SJCRH30 (cell line): ENCODE measurements around the gene ATRAID. TPM values are rescaled to one million over a fixed set of nuclear protein-coding genes. Genes with fewer than 3 reads are reported as not detected.
"Not testable (repeated sequence)": the region's sequence is repeated elsewhere in the genome, so short reads cannot be mapped to it uniquely, and the experiment has no call there.

Experiments
- DNase-seq, 2 experiments: peaks; one replicate each; pipeline ENCODE4 v3.0.0-alpha.2; 2015 to 2020
- H3K27ac ChIP-seq: fragments of 250-450 bp; sonication (Bioruptor Pico); 2 replicates; pipeline ENCODE4 v1.5.1; 2020; ENCODE audit warnings: mild to moderate bottlenecking, moderate library complexity
- H3K27me3 ChIP-seq: fragments of 250-450 bp; sonication (Bioruptor Pico); 2 replicates; pipeline ENCODE4 v1.5.1; 2020; ENCODE audit warnings: mild to moderate bottlenecking, moderate library complexity
- H3K36me3 ChIP-seq: fragments of 250-450 bp; sonication (Bioruptor Pico); 2 replicates; pipeline ENCODE4 v1.5.1; 2020; ENCODE audit warnings: mild to moderate bottlenecking, moderate library complexity
- H3K4me1 ChIP-seq: fragments of 250-450 bp; sonication (Bioruptor Pico); 2 replicates; pipeline ENCODE4 v1.5.1; 2020; ENCODE audit warnings: mild to moderate bottlenecking, moderate library complexity
- H3K4me3 ChIP-seq: fragments of 250-450 bp; sonication (Bioruptor Pico); 2 replicates; pipeline ENCODE4 v1.5.1; 2020; ENCODE audit warnings: mild to moderate bottlenecking, moderate library complexity
- H3K9me3 ChIP-seq: fragments of 250-450 bp; sonication (Bioruptor Pico); replicated peaks from 2 replicates; pipeline ENCODE4 v1.5.1; 2020; ENCODE audit warnings: mild to moderate bottlenecking, moderate library complexity
- total RNA-seq: library from RNA; depleted of rRNA; stranded (reverse); fragments of >200 nt; shearing (Covaris generic); gene quantifications from 2 replicates; pipeline ENCODE4 v1.2.3, GENCODE V29; 2014; rRNA removed

The ATRAID gene, protein sequence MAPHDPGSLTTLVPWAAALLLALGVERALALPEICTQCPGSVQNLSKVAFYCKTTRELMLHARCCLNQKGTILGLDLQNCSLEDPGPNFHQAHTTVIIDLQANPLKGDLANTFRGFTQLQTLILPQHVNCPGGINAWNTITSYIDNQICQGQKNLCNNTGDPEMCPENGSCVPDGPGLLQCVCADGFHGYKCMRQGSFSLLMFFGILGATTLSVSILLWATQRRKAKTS
- 172 and 182 TPM in 2 replicates for total RNA-seq

DNA sequence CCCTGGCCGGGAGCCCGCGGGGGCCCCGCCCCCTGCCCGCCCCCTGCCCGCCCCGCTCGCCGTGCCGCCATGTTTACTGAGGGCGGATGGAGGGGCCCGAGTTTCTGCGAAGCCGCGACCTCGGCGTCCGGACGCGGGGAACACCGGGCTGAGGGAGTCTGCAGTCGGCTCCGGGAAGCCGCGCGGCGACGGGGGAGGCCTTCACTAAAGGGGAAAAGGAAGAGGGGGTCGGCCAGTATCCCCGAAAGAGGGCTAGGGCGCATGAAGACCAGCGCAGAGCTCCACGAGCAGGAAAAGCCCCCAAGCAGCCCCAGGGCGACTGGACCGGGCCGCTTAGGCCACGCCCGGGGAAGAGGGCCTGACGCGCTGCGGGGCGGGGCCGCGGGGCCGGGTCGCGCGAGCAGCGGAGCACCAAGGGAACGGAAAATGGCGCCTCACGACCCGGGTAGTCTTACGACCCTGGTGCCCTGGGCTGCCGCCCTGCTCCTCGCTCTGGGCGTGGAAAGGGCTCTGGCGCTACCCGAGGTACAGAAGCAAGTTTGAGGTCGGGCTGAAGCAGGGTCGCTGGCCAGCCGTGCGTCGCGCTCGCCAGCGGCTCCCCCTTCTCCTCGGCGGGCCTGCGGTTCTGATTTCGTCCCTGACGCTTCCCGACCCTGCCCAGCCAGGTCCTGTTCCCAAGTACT, at the start of gene ATRAID, which contains the start of gene SLC5A6:
Gene ATRAID (plus strand): TSS at position 99 of the 683 bp plus-strand sequence. CDS start 328 bp downstream, at position 427.
Gene SLC5A6 (minus strand): TSS at position 326 of the 683 bp plus-strand sequence. CDS start 4,618 bp downstream, outside the sequence.
- H3K27ac ChIP-seq, result peak within 1 kb of the TSS; percentile 93
- peak; percentile 92 to 95 for DNase-seq
- H3K4me3 ChIP-seq, result peak within 1 kb of the TSS; percentile 85
- peaks cover 10% of the 10 kb centered on the region for H3K4me1 ChIP-seq
- H3K36me3 ChIP-seq, result peaks cover 20% of the 10 kb centered on the region
- no peaks in the 10 kb centered on the region for H3K27me3 ChIP-seq
- H3K9me3 ChIP-seq, result no peaks in the 10 kb centered on the region

DNA sequence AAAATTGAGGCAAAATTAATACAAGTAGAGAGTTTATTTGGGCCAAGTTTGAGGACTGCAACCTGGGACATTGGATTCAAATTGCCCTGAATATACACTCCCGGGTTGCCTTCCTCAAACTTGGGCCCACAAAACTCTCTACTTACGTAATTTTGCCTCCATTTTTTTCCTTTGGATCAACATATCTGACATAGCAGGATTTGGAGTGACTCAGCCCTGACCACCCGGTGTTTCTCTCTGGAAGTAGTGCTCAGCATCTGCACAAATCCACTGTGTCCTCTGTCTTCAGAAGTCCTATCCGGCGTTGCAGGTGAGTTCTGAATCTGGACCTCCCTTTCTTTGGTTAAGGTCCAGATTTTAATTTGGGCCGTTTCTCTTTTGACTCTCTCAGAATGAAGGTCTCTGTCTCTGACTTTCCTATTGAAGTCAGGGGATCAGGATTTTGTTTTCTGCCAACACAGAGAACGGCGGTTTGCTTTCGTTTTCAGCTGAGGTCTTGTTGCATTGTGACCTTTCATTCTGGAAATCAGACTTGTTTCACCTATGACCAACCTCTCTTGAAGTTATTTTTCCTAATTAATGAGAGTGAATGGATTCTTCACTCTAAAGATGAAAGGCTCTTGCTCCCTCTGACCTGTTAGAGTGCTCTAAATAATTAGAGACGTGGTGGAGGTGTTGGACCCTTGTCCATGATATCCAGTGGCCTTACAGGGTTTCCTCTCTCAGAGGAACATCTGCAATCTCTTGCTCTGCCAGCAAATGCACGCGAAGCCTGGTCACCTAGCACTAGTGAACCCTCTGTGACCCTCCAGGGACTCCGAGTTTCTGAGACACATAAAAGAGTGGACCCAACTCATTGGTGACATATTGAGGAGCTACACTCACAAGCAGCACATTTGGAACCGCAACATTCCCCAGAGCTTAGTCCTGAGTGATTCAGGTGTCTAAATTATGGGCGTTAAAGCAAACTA, 49.4 kb upstream of the ATRAID start:
- no peak for DNase-seq
- Histone ChIP-seq H3K27me3 (peaks cover 31% of the 10 kb centered on the region), H3K36me3 (no peaks in the 10 kb centered on the region), H3K4me1 (no peaks in the 10 kb centered on the region), H3K27ac (no peak overlapping the region), H3K4me3 (no peak overlapping the region), H3K9me3 (no peaks in the 10 kb centered on the region)

DNA sequence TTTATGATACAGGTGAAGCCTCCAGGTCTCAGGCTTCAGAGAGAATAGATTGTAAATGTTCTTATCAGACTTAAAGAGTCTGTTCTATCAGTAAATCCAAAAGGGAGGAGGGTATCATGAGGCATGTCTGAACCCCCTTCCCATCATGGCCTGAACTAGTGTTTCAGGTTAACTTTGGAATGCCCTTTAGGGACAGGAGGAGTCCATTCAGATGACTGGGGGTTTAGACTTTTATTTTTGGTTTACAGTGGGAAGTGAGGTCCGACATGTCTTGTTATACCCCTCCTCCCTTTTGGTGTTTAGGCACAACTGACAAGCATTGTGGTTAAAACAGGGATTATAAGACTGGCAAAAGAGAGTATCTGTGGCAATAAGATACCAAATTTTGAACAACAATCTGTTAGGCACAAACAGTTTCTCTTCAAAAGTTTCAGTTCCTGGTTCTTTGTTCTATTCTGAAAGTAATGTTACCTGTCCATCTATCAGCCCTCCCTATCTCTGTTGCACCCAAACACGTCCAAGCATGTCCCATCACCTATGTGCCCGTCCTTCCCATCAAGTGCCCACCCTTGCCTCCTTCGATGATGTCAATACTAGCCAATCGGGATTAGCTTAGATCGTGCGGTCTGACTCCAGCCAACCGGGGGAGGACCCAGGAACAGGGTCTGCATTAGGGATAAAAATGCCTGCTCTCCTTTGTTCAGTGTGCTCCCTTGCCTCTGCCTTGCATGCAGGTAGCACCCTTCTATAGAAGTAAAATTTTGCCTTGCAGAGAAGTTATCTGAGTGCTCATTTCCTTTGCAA, 46.7 kb upstream of the ATRAID start:
- Histone ChIP-seq H3K36me3 (no peaks in the 10 kb centered on the region), H3K4me3 (no peak overlapping the region)
- DNase-seq, result no peak

DNA sequence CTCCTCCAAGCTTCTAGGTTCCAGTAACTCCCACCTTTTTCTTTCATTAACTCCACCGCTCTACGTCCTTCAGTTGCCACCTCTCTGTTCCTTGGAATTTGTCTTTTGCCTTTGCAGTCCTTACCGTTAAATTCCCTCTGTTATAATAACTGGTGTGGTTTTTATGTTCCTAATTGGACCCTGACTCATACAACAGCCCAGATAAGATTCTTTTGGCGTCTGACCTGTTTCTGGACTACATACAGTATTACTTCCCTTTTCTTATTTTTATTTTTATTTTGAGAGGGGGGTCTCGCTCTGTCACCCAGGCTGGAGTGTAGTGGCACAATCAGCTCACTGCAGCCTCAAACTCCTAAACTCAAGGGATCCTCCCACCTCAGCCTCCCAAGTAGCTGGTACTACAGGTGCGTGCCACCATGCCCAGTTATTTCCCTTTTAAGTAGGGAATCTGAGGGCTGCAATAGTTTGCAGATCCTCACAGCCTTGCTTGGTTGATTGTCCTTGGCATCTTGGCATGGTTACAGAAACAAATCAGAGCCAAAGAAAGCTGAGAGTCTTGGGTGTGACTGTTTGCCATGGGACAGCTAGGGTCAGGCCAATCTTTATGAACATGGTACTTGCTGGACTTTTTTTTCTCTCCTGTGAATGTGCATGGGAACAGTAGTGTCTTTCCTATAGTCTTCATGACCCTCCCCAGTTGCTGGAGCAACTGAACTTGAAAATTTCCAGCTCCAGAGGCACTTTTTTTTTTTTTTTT, 41.1 kb upstream of the ATRAID start:
- Histone ChIP-seq H3K36me3 (no peaks in the 10 kb centered on the region), H3K4me3 (no peak overlapping the region), H3K9me3 (no peaks in the 10 kb centered on the region), H3K27ac (no peak overlapping the region), H3K27me3 (peaks cover 36% of the 10 kb centered on the region), H3K4me1 (no peaks in the 10 kb centered on the region)
- DNase-seq, result no peak

More for the DNA sequence above, 46.7 kb upstream of the ATRAID start:
- Histone ChIP-seq H3K9me3 (no peaks in the 10 kb centered on the region), H3K27me3 (peaks cover 34% of the 10 kb centered on the region), H3K4me1 (no peaks in the 10 kb centered on the region), H3K27ac (no peak overlapping the region)

DNA sequence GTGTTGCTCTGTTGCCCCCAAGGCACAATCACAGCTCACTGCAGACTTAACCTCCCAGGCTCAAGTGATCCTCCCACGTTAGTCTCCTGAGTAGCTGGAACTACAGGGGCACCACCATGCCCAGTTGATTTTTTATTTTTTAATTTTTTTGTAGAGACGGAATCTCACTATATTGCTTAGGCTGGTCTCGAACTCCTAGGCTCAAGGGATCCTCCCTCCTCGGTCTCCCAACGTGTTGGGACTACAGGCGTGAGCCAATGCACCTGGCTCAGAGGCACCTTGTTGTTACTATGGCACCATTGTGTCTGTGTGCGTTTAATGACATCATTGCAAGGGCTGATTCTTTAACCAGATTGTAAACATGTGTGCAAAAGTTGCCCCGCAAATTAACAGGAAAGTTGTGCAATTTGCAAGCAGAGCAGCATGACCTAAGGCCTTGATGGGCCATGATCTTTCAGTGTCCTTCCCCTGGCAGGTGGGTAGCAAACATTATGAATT, 40.4 kb upstream of the ATRAID start:
- no peak for DNase-seq
- H3K4me3 ChIP-seq, result no peak overlapping the region
- H3K27ac ChIP-seq, result no peak overlapping the region
- H3K9me3 ChIP-seq, result no peaks in the 10 kb centered on the region
- no peaks in the 10 kb centered on the region for H3K4me1 ChIP-seq
- no peaks in the 10 kb centered on the region for H3K36me3 ChIP-seq
- peaks cover 34% of the 10 kb centered on the region for H3K27me3 ChIP-seq

DNA sequence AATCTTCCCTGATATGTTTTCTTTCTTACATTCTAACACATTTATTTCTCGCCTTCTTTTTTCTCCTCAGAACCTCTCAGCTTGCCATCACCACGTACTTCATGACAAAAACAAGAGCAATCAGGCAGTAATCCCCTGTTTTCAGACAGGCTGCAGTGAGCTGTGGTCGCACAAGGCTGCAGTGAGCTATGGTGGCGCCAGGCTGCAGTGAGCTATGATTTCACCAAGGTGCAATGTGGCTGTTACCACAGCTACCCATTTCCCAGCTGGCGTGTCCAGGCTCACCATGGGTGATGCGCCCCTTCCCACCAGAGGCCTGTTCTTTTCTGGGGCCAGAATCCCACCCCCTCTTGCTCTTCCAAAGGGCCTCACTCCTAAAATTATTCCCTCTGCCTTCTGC, 37.2 kb upstream of the ATRAID start:
- no peaks in the 10 kb centered on the region; the same call in 1 of the 2 replicates for H3K9me3 ChIP-seq
- no peak overlapping the region for H3K27ac ChIP-seq
- H3K36me3 ChIP-seq, result no peaks in the 10 kb centered on the region
- H3K27me3 ChIP-seq, result peaks cover 26% of the 10 kb centered on the region
- no peaks in the 10 kb centered on the region for H3K4me1 ChIP-seq
- DNase-seq, result peak; percentile 27 to 31
- no peak overlapping the region for H3K4me3 ChIP-seq

DNA sequence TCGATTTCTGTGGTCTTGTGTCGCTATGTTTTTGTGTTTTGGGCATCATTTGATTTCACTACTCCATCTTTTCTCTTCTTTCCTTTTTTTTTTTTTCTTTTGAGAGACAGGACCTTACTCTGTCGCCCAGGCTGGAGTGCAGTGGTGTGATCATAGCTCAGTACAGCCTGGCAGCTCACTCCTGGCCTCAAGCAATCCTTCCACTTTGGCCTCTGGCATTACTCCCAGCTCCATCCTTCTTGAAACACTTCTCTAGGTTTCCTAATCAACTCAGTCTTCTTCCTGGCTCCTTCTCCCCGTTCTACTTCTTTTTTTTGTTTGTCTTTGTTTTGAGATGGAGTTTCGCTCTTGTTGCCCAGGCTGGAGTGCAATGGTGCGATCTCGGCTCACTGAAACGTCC, 36.5 kb upstream of the ATRAID start:
- Histone ChIP-seq H3K36me3 (no peaks in the 10 kb centered on the region), H3K27ac (no peak overlapping the region), H3K4me1 (no peaks in the 10 kb centered on the region), H3K4me3 (no peak overlapping the region), H3K9me3 (no peaks in the 10 kb centered on the region; the same call in 1 of the 2 replicates), H3K27me3 (peaks cover 27% of the 10 kb centered on the region)
- no peak for DNase-seq

DNA sequence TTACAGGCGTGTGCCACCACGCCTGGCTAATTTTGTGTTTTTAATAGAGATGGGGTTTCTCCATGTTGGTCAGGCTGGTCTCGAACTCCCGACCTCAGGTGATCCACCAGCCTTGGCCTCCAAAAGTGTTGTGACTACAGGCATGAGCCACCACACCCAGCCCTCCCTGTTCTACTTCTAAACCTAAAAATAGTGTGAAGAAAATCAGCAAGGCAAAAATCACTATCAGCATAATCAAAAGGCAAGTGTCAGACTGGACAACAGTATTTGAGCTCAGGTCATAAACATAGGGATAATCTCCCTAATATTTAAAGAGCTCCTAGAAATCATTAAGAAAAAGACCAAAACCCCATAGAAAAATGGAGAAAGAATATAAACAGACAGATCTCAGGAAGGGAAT, 36.1 kb upstream of the ATRAID start:
- not testable (repeated sequence) for H3K4me1 ChIP-seq, H3K27ac ChIP-seq, H3K4me3 ChIP-seq, DNase-seq, H3K9me3 ChIP-seq, H3K36me3 ChIP-seq
- peaks cover 22% of the 10 kb centered on the region for H3K27me3 ChIP-seq

DNA sequence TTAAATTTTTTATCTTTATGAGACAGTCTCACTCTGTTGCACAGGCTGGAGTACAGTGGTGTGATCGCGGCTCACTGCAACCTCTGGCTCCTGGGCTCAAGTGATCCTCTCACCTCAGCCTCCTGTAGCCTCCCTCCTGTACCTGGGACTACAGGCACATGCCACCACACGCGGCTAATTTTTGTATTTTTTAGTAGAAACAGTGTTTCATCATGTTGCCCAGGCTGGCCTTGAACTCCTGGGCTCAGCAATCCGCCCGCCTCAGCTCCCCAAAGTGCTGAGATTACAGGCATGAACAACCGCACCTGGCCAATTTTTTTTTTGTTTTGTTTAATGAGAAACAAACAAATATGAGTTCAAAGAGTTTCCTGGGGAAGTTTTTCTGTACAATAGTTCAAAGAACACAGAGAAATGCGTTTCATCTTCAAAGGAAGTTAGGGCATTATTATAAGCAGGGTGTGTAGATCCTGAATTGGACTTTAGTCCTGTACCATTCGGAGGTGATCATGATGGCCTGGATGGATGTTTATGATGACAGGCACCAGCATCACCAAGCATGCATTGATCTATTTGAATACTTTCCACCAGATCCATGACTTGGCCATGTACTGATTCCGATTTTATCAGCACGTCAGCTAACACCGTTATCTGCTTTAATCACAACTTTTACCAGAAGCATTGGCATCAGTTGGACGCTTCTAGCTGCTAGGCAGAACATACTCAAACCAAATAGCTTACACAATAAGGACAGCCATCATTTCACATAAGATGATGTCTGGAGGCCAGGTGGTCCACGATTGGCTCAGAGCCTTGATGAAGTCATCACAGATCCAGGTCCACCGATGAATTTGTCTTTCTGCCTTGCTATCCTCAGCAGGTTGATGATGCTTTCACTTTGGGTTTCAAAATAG, 34.1 kb upstream of the ATRAID start:
- H3K27ac ChIP-seq, result no peak overlapping the region
- no peaks in the 10 kb centered on the region for H3K36me3 ChIP-seq
- no peaks in the 10 kb centered on the region for H3K4me1 ChIP-seq
- no peak overlapping the region for H3K4me3 ChIP-seq
- peaks cover 21% of the 10 kb centered on the region for H3K27me3 ChIP-seq
- no peak for DNase-seq
- no peaks in the 10 kb centered on the region; the same call in 1 of the 2 replicates for H3K9me3 ChIP-seq

DNA sequence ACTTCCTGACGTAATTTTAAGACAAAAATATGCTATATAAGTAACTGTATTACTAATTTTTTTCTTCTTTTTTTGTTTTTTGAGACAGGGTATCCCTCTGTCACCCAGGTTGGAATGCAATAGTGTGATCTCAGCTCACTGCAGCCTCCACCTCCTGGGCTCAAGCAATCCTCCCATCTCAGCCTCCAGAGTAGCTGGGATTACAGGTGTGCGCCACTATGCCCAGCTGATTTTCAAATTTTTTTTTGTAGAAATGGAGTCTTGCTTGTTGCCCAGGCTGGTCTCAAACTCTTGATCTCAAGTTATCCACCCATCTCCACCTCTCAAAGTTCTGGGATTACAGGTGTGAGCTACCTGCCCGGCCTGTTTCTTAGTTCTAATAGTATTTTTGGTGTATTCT, 33.4 kb upstream of the ATRAID start:
- no peak overlapping the region for H3K4me3 ChIP-seq
- no peaks in the 10 kb centered on the region; the same call in 1 of the 2 replicates for H3K9me3 ChIP-seq
- H3K27ac ChIP-seq, result no peak overlapping the region
- H3K36me3 ChIP-seq, result no peaks in the 10 kb centered on the region
- H3K4me1 ChIP-seq, result no peaks in the 10 kb centered on the region
- DNase-seq, result no peak
- peaks cover 17% of the 10 kb centered on the region for H3K27me3 ChIP-seq

DNA sequence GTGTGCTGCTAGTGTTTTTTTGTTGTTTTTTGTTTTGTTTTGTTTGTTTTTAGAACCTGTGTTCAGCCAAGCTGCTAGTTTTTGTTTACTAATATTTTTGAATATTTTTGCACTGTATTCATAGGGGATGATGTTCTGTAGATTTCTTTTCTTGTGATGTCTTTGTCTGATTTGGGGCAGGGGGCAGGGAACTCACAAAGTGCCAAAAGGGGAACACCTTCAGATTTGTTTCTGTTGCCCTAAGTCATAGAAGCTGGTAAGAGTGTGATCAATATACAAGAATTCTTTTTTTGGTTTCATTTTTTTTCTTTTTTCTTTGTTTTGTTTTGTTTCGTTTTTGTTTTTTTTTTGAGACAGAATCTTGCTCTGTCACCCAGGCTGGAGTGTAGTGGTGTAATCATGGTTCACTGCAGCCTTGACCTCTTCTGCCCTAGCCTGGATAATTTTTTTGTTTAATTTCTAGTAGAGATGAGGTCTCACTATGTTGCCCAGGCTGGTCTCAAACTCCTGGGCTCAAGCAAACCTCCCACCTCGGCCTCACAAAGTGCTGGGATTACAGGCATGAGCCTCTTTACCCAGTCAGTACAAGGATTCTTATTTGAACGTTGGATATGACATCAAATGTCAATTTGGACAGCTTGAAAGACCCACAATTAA, 32.4 kb upstream of the ATRAID start:
- H3K27me3 ChIP-seq, result peaks cover 17% of the 10 kb centered on the region
- H3K36me3 ChIP-seq, result no peaks in the 10 kb centered on the region
- no peaks in the 10 kb centered on the region for H3K4me1 ChIP-seq
- H3K27ac ChIP-seq, result no peak overlapping the region
- no peak overlapping the region for H3K4me3 ChIP-seq
- no peak for DNase-seq
- no peaks in the 10 kb centered on the region; the same call in 1 of the 2 replicates for H3K9me3 ChIP-seq

DNA sequence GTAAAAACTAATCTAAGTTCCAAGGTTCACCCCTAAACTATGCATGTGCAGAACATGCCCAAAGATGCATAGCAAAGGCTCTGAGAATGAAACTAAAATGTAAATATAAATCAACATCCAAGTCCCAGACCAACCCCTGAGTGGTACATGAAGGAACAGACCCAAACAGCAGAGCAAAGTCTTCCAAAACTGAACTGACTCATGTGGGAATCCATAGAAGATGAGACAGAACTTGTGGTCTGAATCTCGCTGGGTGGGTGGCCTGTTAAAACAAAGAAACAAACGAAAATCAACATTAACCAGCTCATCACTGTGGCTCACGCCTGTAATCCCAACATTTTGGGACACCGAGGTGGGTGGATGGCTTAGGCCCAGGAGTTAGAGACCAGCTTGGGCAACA, 29.5 kb upstream of the ATRAID start:
- Histone ChIP-seq H3K4me3 (no peak overlapping the region), H3K27me3 (peaks cover 26% of the 10 kb centered on the region), H3K9me3 (no peaks in the 10 kb centered on the region; the same call in 1 of the 2 replicates), H3K36me3 (no peaks in the 10 kb centered on the region), H3K27ac (no peak overlapping the region), H3K4me1 (no peaks in the 10 kb centered on the region)
- DNase-seq, result no peak
